ENCODE measurements around the gene SLC11A1. TPM values are rescaled to one million over a fixed set of nuclear protein-coding genes. Genes with fewer than 3 reads are reported as not detected.

SLC11A1 gene
- total RNA-seq, 1 experiment from 2014 or later = 0.44 TPM

DNA sequence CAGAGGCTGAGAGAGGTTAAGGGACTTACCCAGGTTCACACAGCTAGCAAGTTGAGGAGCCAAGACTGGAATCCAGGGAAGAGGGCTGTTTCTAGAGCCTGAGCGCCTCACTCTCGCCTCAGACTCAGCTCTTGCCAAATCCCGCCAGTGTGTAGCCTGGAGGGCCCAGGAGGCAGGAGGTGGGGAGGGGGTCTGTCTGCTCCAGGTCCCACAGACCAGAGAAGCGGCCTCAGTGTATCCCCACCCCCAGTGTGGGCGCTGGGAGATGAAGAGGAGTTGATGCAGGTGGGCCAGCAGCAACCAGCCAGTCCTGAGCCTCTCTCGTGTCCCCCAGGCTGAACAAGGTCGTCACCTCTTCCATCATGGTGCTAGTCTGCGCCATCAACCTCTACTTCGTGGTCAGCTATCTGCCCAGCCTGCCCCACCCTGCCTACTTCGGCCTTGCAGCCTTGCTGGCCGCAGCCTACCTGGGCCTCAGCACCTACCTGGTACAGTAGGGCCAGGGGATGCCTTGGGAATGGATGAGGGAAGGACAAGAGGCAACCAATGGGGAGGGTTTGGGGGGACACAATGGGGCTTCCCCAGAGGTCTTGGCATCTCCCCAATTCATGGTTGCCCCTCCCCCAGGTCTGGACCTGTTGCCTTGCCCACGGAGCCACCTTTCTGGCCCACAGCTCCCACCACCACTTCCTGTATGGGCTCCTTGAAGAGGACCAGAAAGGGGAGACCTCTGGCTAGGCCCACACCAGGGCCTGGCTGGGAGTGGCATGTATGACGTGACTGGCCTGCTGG lies 12.4 kb downstream of the SLC11A1 start:
- intact Hi-C loops (cut with micrococcal nuclease; ENCODE audit: unreplicated experiment) = loop anchor here (5.0 kb wide), 4 partner anchors 37 to 607 kb away; partner anchors contain the start of genes CATIP and CXCR1
- POLR2A ChIA-PET (ENCODE audit: unreplicated experiment) = no interaction called here
- Histone ChIP-seq H2AFZ (no peak overlapping the region), H3K27ac (no peak overlapping the region), H3K4me3 (no peak overlapping the region), H3K4me2 (no peak overlapping the region), H3K9me3 (ENCODE audit: insufficient read depth, low read depth) (no peaks in the 10 kb centered on the region), H4K20me1 (ENCODE audit: insufficient read depth) (no peaks in the 10 kb centered on the region), H3K9me2 (ENCODE audit: insufficient read depth) (no peaks in the 10 kb centered on the region), H3K79me2 (ENCODE audit: low read depth) (peaks cover 21% of the 10 kb centered on the region; the same call in 1 of the 2 replicates), H3K36me3 (ENCODE audit: low read depth) (no peaks in the 10 kb centered on the region), H3F3A (ENCODE audit: insufficient read depth, low read depth) (peaks cover 24% of the 10 kb centered on the region; the same call in 1 of the 2 replicates), H3K27me3 (ENCODE audit: insufficient read depth, low read depth) (no peaks in the 10 kb centered on the region), H3K4me1 (replicated peaks; ENCODE audit: insufficient read depth) (peaks cover 18% of the 10 kb centered on the region)
- no TSS peak for BruUV-seq (replicated peaks)
- CTCF ChIA-PET = interaction anchor here (0.6 to 0.9 kb wide), 3 partner anchors 92 to 205 kb away, joined by 3 to 10 read pairs (median 3); no protein-coding TSS in a partner anchor
- TF ChIP-seq EZH2 (IDR thresholded peaks at IDR 0.05; ENCODE audit: low read depth) = no peak
- TF ChIP-seq, protein P1, sequence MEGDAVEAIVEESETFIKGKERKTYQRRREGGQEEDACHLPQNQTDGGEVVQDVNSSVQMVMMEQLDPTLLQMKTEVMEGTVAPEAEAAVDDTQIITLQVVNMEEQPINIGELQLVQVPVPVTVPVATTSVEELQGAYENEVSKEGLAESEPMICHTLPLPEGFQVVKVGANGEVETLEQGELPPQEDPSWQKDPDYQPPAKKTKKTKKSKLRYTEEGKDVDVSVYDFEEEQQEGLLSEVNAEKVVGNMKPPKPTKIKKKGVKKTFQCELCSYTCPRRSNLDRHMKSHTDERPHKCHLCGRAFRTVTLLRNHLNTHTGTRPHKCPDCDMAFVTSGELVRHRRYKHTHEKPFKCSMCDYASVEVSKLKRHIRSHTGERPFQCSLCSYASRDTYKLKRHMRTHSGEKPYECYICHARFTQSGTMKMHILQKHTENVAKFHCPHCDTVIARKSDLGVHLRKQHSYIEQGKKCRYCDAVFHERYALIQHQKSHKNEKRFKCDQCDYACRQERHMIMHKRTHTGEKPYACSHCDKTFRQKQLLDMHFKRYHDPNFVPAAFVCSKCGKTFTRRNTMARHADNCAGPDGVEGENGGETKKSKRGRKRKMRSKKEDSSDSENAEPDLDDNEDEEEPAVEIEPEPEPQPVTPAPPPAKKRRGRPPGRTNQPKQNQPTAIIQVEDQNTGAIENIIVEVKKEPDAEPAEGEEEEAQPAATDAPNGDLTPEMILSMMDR (conservative IDR thresholded peaks at IDR 0.05) = no peak
- DNase-seq = no peak

DNA sequence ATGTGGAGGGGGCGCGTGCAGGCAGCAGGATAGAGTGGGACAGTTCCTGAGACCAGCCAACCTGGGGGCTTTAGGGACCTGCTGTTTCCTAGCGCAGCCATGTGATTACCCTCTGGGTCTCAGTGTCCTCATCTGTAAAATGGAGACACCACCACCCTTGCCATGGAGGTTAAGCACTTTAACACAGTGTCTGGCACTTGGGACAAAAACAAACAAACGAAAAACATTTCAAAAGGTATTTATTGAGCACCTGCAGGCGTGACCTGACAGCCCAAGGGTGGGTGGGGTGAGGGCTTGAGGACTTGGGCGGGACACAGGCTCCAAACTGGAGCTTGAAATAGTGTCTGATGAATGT lies 13.0 kb downstream of the SLC11A1 start:
- peaks cover 18% of the 10 kb centered on the region for H3K4me1 ChIP-seq (replicated peaks; ENCODE audit: insufficient read depth)
- ChIA-PET CTCF (interaction anchor here (0.6 kb wide), 1 partner anchor 95 kb away, joined by 3 read pairs; no protein-coding TSS in a partner anchor), POLR2A (ENCODE audit: unreplicated experiment) (no interaction called here)
- H3K36me3 ChIP-seq (ENCODE audit: low read depth) = no peaks in the 10 kb centered on the region
- BruUV-seq (replicated peaks) = no TSS peak
- no peak overlapping the region for H3K27ac ChIP-seq
- no peak for DNase-seq
- no peak overlapping the region for H3K4me3 ChIP-seq
- no peaks in the 10 kb centered on the region for H3K9me2 ChIP-seq (ENCODE audit: insufficient read depth)
- intact Hi-C loops (cut with micrococcal nuclease; ENCODE audit: unreplicated experiment) = loop anchor here (5.0 kb wide), 4 partner anchors 38 to 608 kb away; partner anchors contain the start of genes CATIP and CXCR1
- TF ChIP-seq, protein P1 (conservative IDR thresholded peaks at IDR 0.05) = no peak
- TF ChIP-seq EZH2 (IDR thresholded peaks at IDR 0.05; ENCODE audit: low read depth) = no peak
- H3F3A ChIP-seq (ENCODE audit: insufficient read depth, low read depth) = peaks cover 24% of the 10 kb centered on the region; the same call in 1 of the 2 replicates
- H3K27me3 ChIP-seq (ENCODE audit: insufficient read depth, low read depth) = no peaks in the 10 kb centered on the region
- H4K20me1 ChIP-seq (ENCODE audit: insufficient read depth) = no peaks in the 10 kb centered on the region
- peak overlapping the region; percentile 79; the same call in 1 of the 2 replicates for H2AFZ ChIP-seq
- peak overlapping the region; percentile 94 for H3K4me2 ChIP-seq
- H3K79me2 ChIP-seq (ENCODE audit: low read depth) = peaks cover 23% of the 10 kb centered on the region
- H3K9me3 ChIP-seq (ENCODE audit: insufficient read depth, low read depth) = no peaks in the 10 kb centered on the region

GRCh38 chr2:218395456-218395825 lies 13.4 kb downstream of the SLC11A1 start:
- intact Hi-C loops (cut with micrococcal nuclease; ENCODE audit: unreplicated experiment) = loop anchor here (5.0 kb wide), 4 partner anchors 38 to 608 kb away; partner anchors contain the start of genes CATIP and CXCR1
- Histone ChIP-seq H3K36me3 (ENCODE audit: low read depth) (no peaks in the 10 kb centered on the region), H3K9me2 (ENCODE audit: insufficient read depth) (no peaks in the 10 kb centered on the region), H3K4me1 (replicated peaks; ENCODE audit: insufficient read depth) (peaks cover 18% of the 10 kb centered on the region), H3K4me3 (peak overlapping the region; percentile 89; the same call in 1 of the 2 replicates), H2AFZ (peak overlapping the region; percentile 79), H3K27ac (peak overlapping the region; percentile 79; the same call in 1 of the 2 replicates), H3K79me2 (ENCODE audit: low read depth) (peaks cover 25% of the 10 kb centered on the region), H3F3A (ENCODE audit: insufficient read depth, low read depth) (peaks cover 24% of the 10 kb centered on the region; the same call in 1 of the 2 replicates), H3K4me2 (peak overlapping the region; percentile 94), H3K9me3 (ENCODE audit: insufficient read depth, low read depth) (no peaks in the 10 kb centered on the region), H3K27me3 (ENCODE audit: insufficient read depth, low read depth) (no peaks in the 10 kb centered on the region), H4K20me1 (ENCODE audit: insufficient read depth) (no peaks in the 10 kb centered on the region)
- TF ChIP-seq EZH2 (IDR thresholded peaks at IDR 0.05; ENCODE audit: low read depth) = no peak
- TF ChIP-seq, protein P1 (conservative IDR thresholded peaks at IDR 0.05) = no peak
- POLR2A ChIA-PET (ENCODE audit: unreplicated experiment) = no interaction called here
- no TSS peak for BruUV-seq (replicated peaks)
- CTCF ChIA-PET = interaction anchor here (0.6 to 1.0 kb wide), 2 partner anchors 95 to 103 kb away, joined by 3 read pairs; partner anchors contain the start of gene TMBIM1
- no peak for DNase-seq
